Stimulated activated CD4-positive, alpha-beta T cell treated with anti-CD3 and anti-CD28 coated beads, TNF-alpha, amount 100 ng/mL, for 4 hours (primary cell): ENCODE results near the gene HBG2.
"Not testable (repeated sequence)": the region's sequence is repeated elsewhere in the genome, so short reads cannot be mapped to it uniquely, and the experiment has no call there.

Source experiments
- DNase-seq, 3 experiments: peaks; one replicate each; pipeline ENCODE4 v3.0.0-alpha.2; 2020; ENCODE audit warnings: low read depth in 3 of 3

Gene HBG2

GRCh38 chr11:5281596-5281995, 27.0 kb upstream of the HBG2 start:
- DNase-seq, result no peak

GRCh38 chr11:5280582-5281102, 26.1 kb upstream of the HBG2 start:
- no peak for DNase-seq

- no peak for DNase-seq
Observed at GRCh38 chr11:5279471-5280090, 25.0 kb upstream of the HBG2 start.

- DNase-seq, result no peak
Observed at GRCh38 chr11:5277807-5278382, 23.3 kb upstream of the HBG2 start.

GRCh38 chr11:5276697-5277096, 22.1 kb upstream of the HBG2 start:
- no peak for DNase-seq

GRCh38 chr11:5275369-5276110, 21.0 kb upstream of the HBG2 start:
- no peak for DNase-seq

- no peak for DNase-seq
Observed at GRCh38 chr11:5274395-5274794, 19.8 kb upstream of the HBG2 start.

GRCh38 chr11:5272395-5273017, 17.9 kb upstream of the HBG2 start:
- no peak for DNase-seq

GRCh38 chr11:5269715-5270147, 15.2 kb upstream of the HBG2 start, which contains the start of gene HBE1:
HBE1 (minus strand) TSS chr11:5269945; CDS start chr11:5269890, 55 bp downstream.
- no peak for DNase-seq

GRCh38 chr11:5267033-5267563, 12.5 kb upstream of the HBG2 start:
- no peak for DNase-seq

GRCh38 chr11:5266609-5267008, 12.0 kb upstream of the HBG2 start:
- DNase-seq, result no peak

- no peak for DNase-seq
Observed at GRCh38 chr11:5265832-5266231, 11.3 kb upstream of the HBG2 start.

GRCh38 chr11:5258543-5259262, 4.1 kb upstream of the HBG2 start:
- DNase-seq, result no peak

- no peak for DNase-seq
Observed at GRCh38 chr11:5257296-5257695, 2.7 kb upstream of the HBG2 start.

- DNase-seq, result not testable (repeated sequence)
Observed at GRCh38 chr11:5254023-5254422, 558 bp downstream of the HBG2 start.

GRCh38 chr11:5253440-5253839, 1.1 kb downstream of the HBG2 start:
- not testable (repeated sequence) for DNase-seq

- no peak for DNase-seq
Observed at GRCh38 chr11:5252919-5253265, 1.7 kb downstream of the HBG2 start.

GRCh38 chr11:5252192-5252918, 2.2 kb downstream of the HBG2 start:
- DNase-seq, result no peak

GRCh38 chr11:5251746-5252145, 2.8 kb downstream of the HBG2 start:
- no peak for DNase-seq

GRCh38 chr11:5250543-5251204, 3.9 kb downstream of the HBG2 start:
- no peak for DNase-seq
